Vagina (tissue), 2 donors: ENCODE results near the gene CREBZF. TPM values are rescaled to one million over a fixed set of nuclear protein-coding genes. Genes with fewer than 3 reads are reported as not detected.

Experiments used
- DNase-seq, 2 donors: peaks; one replicate each; pipeline ENCODE4 v3.0.0-alpha.2; 2017; ENCODE audit errors: extremely low spot score in 2 of 2
- H3K27ac ChIP-seq: fragments of 200-600 bp; sonication (generic); one replicate; pipeline ENCODE4 v1.5.1; 2019
- H3K27me3 ChIP-seq: fragments of 200-600 bp; sonication (generic); one replicate; pipeline ENCODE4 v1.5.1; 2019
- H3K36me3 ChIP-seq, 2 donors: fragments of 200-600 bp; sonication (generic); one replicate each; pipeline ENCODE4 v1.5.1; 2017 to 2019
- H3K4me1 ChIP-seq: fragments of 200-600 bp; sonication (generic); one replicate; pipeline ENCODE4 v1.5.1; 2019
- H3K4me3 ChIP-seq, 2 donors: fragments of 200-600 bp; sonication (generic); 1 replicate in 1 of 2; 2 replicates in 1 of 2; pipeline ENCODE4 v1.5.1; 2016 to 2019
- H3K9me3 ChIP-seq: fragments of 200-600 bp; sonication (generic); one replicate; pipeline ENCODE4 v1.5.1; 2019
- CTCF ChIP-seq, 3 experiments: fragments of 450-650 bp in 2 of 3; fragments of 200-600 bp in 1 of 3; sonication (generic) in 1 of 3; IDR thresholded peaks; one replicate each; pipeline ENCODE4 v1.5.1; 2017 to 2019; ENCODE audit warnings: antibody characterized with exemption in 3 of 3, mild to moderate bottlenecking in 2 of 3, moderate library complexity in 2 of 3
- POLR2A ChIP-seq, 2 donors: fragments of 450-650 bp; IDR thresholded peaks; one replicate each; pipeline ENCODE4 v1.6.1; 2017; ENCODE audit warnings: antibody characterized with exemption in 2 of 2, mild to moderate bottlenecking in 2 of 2, moderate library complexity in 2 of 2
- POLR2AphosphoS5 ChIP-seq, 2 donors: sonication (generic); formaldehyde crosslinking; IDR thresholded peaks; one replicate each; pipeline ENCODE4 v1.9.0; 2017; ENCODE audit warnings: antibody characterized with exemption in 2 of 2, mild to moderate bottlenecking in 2 of 2, low read depth in 1 of 2; ENCODE audit not compliant: insufficient read depth in 1 of 2
- intact Hi-C: fragments of 100-400 bp; cut with DNase I; formaldehyde crosslinking; loops from one replicate; pipeline ENCODE4 v1.15.1; 2023
- total RNA-seq: library from RNA; depleted of rRNA; stranded (reverse); fragments of >200 nt; gene quantifications from one replicate; pipeline ENCODE4 v1.2.3, GENCODE V29; 2016

The CREBZF gene
- total RNA-seq, 1 donor from 2014 or later, result 60.9 TPM

GRCh38 chr11:85704967-85705366, 40.0 kb upstream of the CREBZF start:
- intact Hi-C loops, result no loop called here
- H3K27ac ChIP-seq, result no peak overlapping the region

GRCh38 chr11:85699957-85700741, 35.2 kb upstream of the CREBZF start:
- intact Hi-C loops, result no loop called here
- no peak overlapping the region for H3K27ac ChIP-seq
- H3K36me3 ChIP-seq, result no peaks in the 10 kb centered on the region
- TF ChIP-seq POLR2A (IDR thresholded peaks at IDR 0.05) (no peak), POLR2AphosphoS5 (IDR thresholded peaks at IDR 0.05; ENCODE audit: insufficient read depth in 1 of 2, low read depth in 1 of 2) (no peak), CTCF (IDR thresholded peaks at IDR 0.05) (no peak)
- DNase-seq, result no peak
- no peak overlapping the region for H3K4me3 ChIP-seq
- H3K9me3 ChIP-seq, result no peaks in the 10 kb centered on the region
- H3K27me3 ChIP-seq, result no peaks in the 10 kb centered on the region
- no peaks in the 10 kb centered on the region for H3K4me1 ChIP-seq

More at GRCh38 chr11:85704967-85705366, 40.0 kb upstream of the CREBZF start:
- Histone ChIP-seq H3K4me1 (no peaks in the 10 kb centered on the region), H3K36me3 (no peaks in the 10 kb centered on the region), H3K4me3 (no peak overlapping the region), H3K27me3 (no peaks in the 10 kb centered on the region), H3K9me3 (no peaks in the 10 kb centered on the region)
- DNase-seq, result no peak
- TF ChIP-seq POLR2AphosphoS5 (IDR thresholded peaks at IDR 0.05; ENCODE audit: insufficient read depth in 1 of 2, low read depth in 1 of 2), result no peak
- TF ChIP-seq POLR2A (IDR thresholded peaks at IDR 0.05), result no peak
- no peak for TF ChIP-seq CTCF (IDR thresholded peaks at IDR 0.05)

GRCh38 chr11:85698195-85698594, 33.3 kb upstream of the CREBZF start:
- Histone ChIP-seq H3K36me3 (no peaks in the 10 kb centered on the region), H3K27ac (no peak overlapping the region), H3K4me3 (no peak overlapping the region), H3K27me3 (no peaks in the 10 kb centered on the region), H3K4me1 (no peaks in the 10 kb centered on the region), H3K9me3 (no peaks in the 10 kb centered on the region)
- DNase-seq, result no peak
- intact Hi-C loops, result no loop called here
- no peak for TF ChIP-seq CTCF (IDR thresholded peaks at IDR 0.05)
- TF ChIP-seq POLR2AphosphoS5 (IDR thresholded peaks at IDR 0.05; ENCODE audit: insufficient read depth in 1 of 2, low read depth in 1 of 2), result no peak

- Histone ChIP-seq H3K4me3 (no peak overlapping the region), H3K36me3 (no peaks in the 10 kb centered on the region), H3K4me1 (no peaks in the 10 kb centered on the region), H3K9me3 (no peaks in the 10 kb centered on the region), H3K27ac (no peak overlapping the region), H3K27me3 (no peaks in the 10 kb centered on the region)
- DNase-seq, result no peak
- intact Hi-C loops, result no loop called here
- TF ChIP-seq CTCF (IDR thresholded peaks at IDR 0.05) (no peak), POLR2A (IDR thresholded peaks at IDR 0.05) (no peak), POLR2AphosphoS5 (IDR thresholded peaks at IDR 0.05; ENCODE audit: insufficient read depth in 1 of 2, low read depth in 1 of 2) (no peak)
Observed at GRCh38 chr11:85697747-85698146, 32.8 kb upstream of the CREBZF start.

- H3K9me3 ChIP-seq, result no peaks in the 10 kb centered on the region
- H3K4me1 ChIP-seq, result no peaks in the 10 kb centered on the region
- H3K4me3 ChIP-seq, result no peak overlapping the region
- H3K36me3 ChIP-seq, result no peaks in the 10 kb centered on the region
- DNase-seq, result no peak
- no peaks in the 10 kb centered on the region for H3K27me3 ChIP-seq
- H3K27ac ChIP-seq, result no peak overlapping the region
- TF ChIP-seq POLR2A (IDR thresholded peaks at IDR 0.05) (no peak), POLR2AphosphoS5 (IDR thresholded peaks at IDR 0.05; ENCODE audit: insufficient read depth in 1 of 2, low read depth in 1 of 2) (no peak), CTCF (IDR thresholded peaks at IDR 0.05) (no peak)
- intact Hi-C loops, result no loop called here
Observed at GRCh38 chr11:85695546-85695945, 30.6 kb upstream of the CREBZF start.
